Karpas-422 (cell line): ENCODE results near the gene CUL5. TPM values are rescaled to one million over a fixed set of nuclear protein-coding genes. Genes with fewer than 3 reads are reported as not detected.
A peak's percentile ranks its signal among the peaks of the same experiment; 100 is the strongest.

Source experiments
- DNase-seq: peaks from one replicate; pipeline ENCODE4 v3.0.0-alpha.2; 2015
- H2AFZ ChIP-seq: fragments of 200-600 bp; sonication (generic); 2 replicates; pipeline ENCODE4 v1.6.1; 2014; ENCODE audit warnings: antibody characterized with exemption, low read length, mixed read lengths
- H3K27ac ChIP-seq: fragments of 200-600 bp; sonication (generic); 2 replicates; pipeline ENCODE4 v1.5.1; 2014; ENCODE audit warnings: mild to moderate bottlenecking, low read length, moderate library complexity
- H3K27me3 ChIP-seq: fragments of 200-600 bp; sonication (generic); 2 replicates; pipeline ENCODE4 v1.6.1; 2014; ENCODE audit warnings: low read length, mixed read lengths
- H3K36me3 ChIP-seq: fragments of 200-600 bp; sonication (generic); 2 replicates; pipeline ENCODE4 v1.6.1; 2014; ENCODE audit warnings: low read length, mixed read lengths; ENCODE audit not compliant: insufficient read depth
- H3K4me1 ChIP-seq: fragments of 200-600 bp; sonication (generic); 2 replicates; pipeline ENCODE4 v1.6.1; 2014; ENCODE audit warnings: mild to moderate bottlenecking, low read length, mixed read lengths
- H3K4me2 ChIP-seq: fragments of 200-600 bp; sonication (generic); 2 replicates; pipeline ENCODE4 v1.6.1; 2014; ENCODE audit warnings: low read length, low read depth, mild to moderate bottlenecking; ENCODE audit not compliant: poor library complexity, severe bottlenecking
- H3K4me3 ChIP-seq: fragments of 200-600 bp; sonication (generic); 2 replicates; pipeline ENCODE4 v1.5.1; 2014; ENCODE audit warnings: mild to moderate bottlenecking, antibody characterized with exemption, low read length, mixed read lengths
- H3K79me2 ChIP-seq: fragments of 200-600 bp; sonication (generic); 2 replicates; pipeline ENCODE4 v1.6.1; 2014; ENCODE audit warnings: mild to moderate bottlenecking, low read length, mixed read lengths
- H3K9ac ChIP-seq: fragments of 200-600 bp; sonication (generic); 2 replicates; pipeline ENCODE4 v1.6.0; 2014; ENCODE audit warnings: low read length
- H3K9me2 ChIP-seq: fragments of 200-600 bp; sonication (generic), shearing (Covaris generic); replicated peaks from 2 replicates; pipeline ENCODE4 v1.6.0; 2014; ENCODE audit warnings: mild to moderate bottlenecking, low read length, moderate library complexity; ENCODE audit not compliant: insufficient read depth
- H3K9me3 ChIP-seq: fragments of 300-700, 200-600 bp; sonication (generic); 2 replicates; pipeline ENCODE4 v1.6.1; 2014; ENCODE audit warnings: low read length, mixed read lengths
- H4K20me1 ChIP-seq: fragments of 200-600 bp; sonication (generic); 2 replicates; pipeline ENCODE4 v1.6.1; 2014; ENCODE audit warnings: mild to moderate bottlenecking, antibody characterized with exemption, low read length, low read depth; ENCODE audit not compliant: insufficient read depth
- total RNA-seq: library from RNA; depleted of rRNA; stranded (reverse); fragments of >200 nt; shearing (Covaris generic); gene quantifications from 2 replicates; pipeline ENCODE4 v1.2.3, GENCODE V29; 2014; ENCODE audit warnings: low replicate concordance; rRNA removed

The CUL5 gene
- 35.2 and 79.9 TPM in 2 replicates for total RNA-seq

DNA sequence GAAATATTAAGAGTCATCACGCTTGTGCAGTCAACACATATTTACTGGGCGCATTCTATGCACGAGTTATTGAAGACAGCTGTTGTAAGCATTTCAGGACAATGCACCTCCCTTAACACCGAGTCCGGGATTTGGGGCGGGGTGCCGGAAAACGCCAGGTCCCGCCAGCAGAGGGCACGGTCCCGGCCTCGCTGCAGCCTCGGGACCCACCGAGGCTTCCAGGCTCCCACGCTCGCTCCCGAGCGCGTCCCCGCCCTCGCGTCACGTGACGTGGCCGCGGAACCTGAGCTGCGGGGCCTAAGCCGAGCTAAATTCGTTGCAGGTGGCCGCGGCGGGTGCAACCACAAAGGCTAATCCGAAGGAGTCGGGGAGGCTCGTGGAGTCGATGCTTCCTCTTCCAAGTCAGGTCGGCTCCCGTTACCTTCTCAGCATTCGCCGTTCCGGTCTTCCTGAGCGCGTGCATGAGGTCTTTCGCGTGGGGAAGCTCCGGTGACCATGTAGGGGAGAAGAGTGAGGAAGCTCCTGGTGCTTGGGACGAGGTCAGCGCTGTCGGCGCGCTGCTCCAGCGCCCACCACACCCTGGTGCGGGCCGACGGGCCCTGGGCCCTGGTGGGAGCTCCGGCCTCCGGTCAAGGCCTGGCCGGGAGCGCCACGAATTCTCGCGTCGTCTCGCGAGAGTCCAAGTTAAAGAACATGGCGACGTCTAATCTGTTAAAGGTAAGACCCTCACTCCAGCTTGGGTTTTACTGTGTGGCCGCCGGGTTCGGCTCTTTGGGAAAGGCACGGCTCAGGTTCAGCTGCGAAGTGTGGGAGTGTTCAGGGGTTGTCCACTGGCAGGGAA, at the start of gene CUL5:
CUL5 (plus strand) TSS at position 243 of the 841 bp plus-strand sequence; CDS start at position 694, 451 bp downstream.
- peaks cover 43% of the 10 kb centered on the region for H3K4me1 ChIP-seq
- DNase-seq: peak; percentile 100
- no peaks in the 10 kb centered on the region for H3K9me2 ChIP-seq
- H3K9ac ChIP-seq: peak within 1 kb of the TSS; percentile 92
- no peaks in the 10 kb centered on the region for H3K9me3 ChIP-seq
- H3K27ac ChIP-seq: peak within 1 kb of the TSS; percentile 79
- H4K20me1 ChIP-seq: peaks cover 19% of the 10 kb centered on the region; the same call in 1 of the 2 replicates
- H3K4me3 ChIP-seq: peak within 1 kb of the TSS; percentile 74
- H3K4me2 ChIP-seq: peak within 1 kb of the TSS; percentile 81
- H3K36me3 ChIP-seq: peaks cover 9% of the 10 kb centered on the region; the same call in 1 of the 2 replicates
- H3K27me3 ChIP-seq: no peaks in the 10 kb centered on the region
- H2AFZ ChIP-seq: peak within 1 kb of the TSS; percentile 96
- H3K79me2 ChIP-seq: peaks cover 52% of the 10 kb centered on the region

DNA sequence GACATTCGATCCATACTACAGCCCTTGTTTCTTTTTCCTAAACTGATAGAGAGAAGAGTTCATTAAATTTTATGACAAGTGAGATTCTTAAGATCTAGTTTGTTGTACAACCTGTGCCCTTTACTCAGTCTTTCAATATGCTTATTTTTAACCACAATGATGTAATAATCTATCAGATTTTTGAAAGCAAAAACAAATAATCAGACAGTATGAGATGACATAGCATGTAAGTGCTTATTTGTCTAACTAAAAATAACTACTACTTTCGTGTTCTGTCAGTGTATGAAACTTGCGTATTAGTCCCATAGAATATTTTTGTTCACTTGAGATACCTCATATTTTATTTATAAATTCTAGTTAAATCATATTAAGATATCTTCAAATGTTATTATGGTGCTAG, 47.2 kb upstream of the CUL5 start:
- Histone ChIP-seq H3K9me3 (no peaks in the 10 kb centered on the region), H3K79me2 (peaks cover 85% of the 10 kb centered on the region), H3K4me2 (no peak overlapping the region), H3K4me3 (no peak overlapping the region), H4K20me1 (no peaks in the 10 kb centered on the region), H3K27ac (no peak overlapping the region), H3K9me2 (no peaks in the 10 kb centered on the region), H3K36me3 (peaks cover 11% of the 10 kb centered on the region; the same call in 1 of the 2 replicates), H3K4me1 (no peaks in the 10 kb centered on the region), H2AFZ (no peak overlapping the region), H3K9ac (no peak overlapping the region), H3K27me3 (no peaks in the 10 kb centered on the region)
- DNase-seq: no peak

DNA sequence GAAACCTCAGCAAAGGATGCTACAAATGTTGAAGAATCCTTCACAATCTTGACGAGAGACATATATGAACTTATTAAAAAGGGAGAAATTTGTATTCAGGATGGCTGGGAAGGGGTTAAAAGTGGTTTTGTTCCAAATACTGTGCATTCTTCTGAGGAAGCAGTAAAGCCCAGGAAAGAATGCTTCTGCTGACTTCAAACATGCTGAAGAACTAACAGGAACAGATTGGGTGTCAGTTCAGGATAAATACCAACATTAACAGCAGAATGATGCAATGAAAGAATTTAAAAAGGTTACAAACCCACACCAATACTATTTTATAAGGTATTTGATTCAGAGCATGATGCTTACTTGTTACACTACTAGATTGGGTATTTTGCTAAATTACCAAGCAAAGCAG, 46.5 kb upstream of the CUL5 start:
- Histone ChIP-seq H3K9ac (no peak overlapping the region), H4K20me1 (no peaks in the 10 kb centered on the region), H3K9me2 (no peaks in the 10 kb centered on the region), H3K4me1 (no peaks in the 10 kb centered on the region), H3K27ac (no peak overlapping the region), H3K9me3 (no peaks in the 10 kb centered on the region), H2AFZ (no peak overlapping the region), H3K4me3 (no peak overlapping the region), H3K27me3 (no peaks in the 10 kb centered on the region), H3K36me3 (peaks cover 11% of the 10 kb centered on the region; the same call in 1 of the 2 replicates), H3K4me2 (no peak overlapping the region), H3K79me2 (peaks cover 78% of the 10 kb centered on the region)
- DNase-seq: no peak

DNA sequence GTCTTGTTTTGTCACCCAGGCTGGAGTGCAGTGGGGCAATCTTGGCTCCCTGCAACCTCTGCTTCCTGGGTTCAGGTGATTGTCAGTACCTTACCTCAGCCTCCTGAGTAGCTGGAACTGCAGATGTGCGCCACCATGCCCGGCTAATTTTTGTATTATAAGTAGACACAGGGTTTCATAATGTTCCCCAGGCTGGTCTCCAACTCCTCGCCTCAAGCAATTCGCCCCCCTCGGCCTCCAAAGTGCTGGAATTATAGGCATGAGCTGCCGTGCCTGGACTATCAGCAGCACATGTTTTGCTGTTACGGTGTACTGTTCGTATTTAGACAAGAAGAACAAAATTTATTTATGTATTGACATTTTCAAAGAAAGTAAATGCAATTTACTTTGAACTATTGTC, 45.6 kb upstream of the CUL5 start:
- Histone ChIP-seq H3K9ac (no peak overlapping the region), H2AFZ (no peak overlapping the region), H3K4me2 (no peak overlapping the region), H3K36me3 (peaks cover 11% of the 10 kb centered on the region; the same call in 1 of the 2 replicates), H3K79me2 (peaks cover 68% of the 10 kb centered on the region), H3K27me3 (no peaks in the 10 kb centered on the region), H3K4me3 (no peak overlapping the region), H3K27ac (no peak overlapping the region), H3K9me3 (no peaks in the 10 kb centered on the region), H3K9me2 (no peaks in the 10 kb centered on the region), H4K20me1 (no peaks in the 10 kb centered on the region), H3K4me1 (no peaks in the 10 kb centered on the region)
- DNase-seq: no peak

DNA sequence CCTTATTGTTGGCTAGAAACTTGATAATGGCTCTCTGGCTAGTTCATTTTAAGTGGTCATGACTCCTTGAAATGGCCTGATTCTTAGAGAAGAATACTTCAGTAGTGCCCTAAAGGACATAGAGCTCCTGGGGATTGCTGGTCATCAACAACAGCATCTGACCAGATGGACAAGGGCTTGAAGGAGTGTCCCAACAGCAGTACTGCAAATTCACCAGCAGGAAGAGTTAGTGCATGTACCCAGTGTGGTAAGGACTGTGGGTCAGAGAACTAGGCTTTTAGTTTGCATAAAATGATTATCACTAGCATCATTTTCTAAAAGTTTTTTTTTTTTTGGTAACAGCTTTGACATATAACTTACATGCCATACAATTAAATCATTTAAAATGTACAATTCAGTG, 39.5 kb upstream of the CUL5 start:
- Histone ChIP-seq H3K4me1 (no peaks in the 10 kb centered on the region), H3K9me2 (no peaks in the 10 kb centered on the region), H3K36me3 (no peaks in the 10 kb centered on the region; the same call in 1 of the 2 replicates), H3K27ac (no peak overlapping the region), H2AFZ (no peak overlapping the region), H3K9ac (no peak overlapping the region), H3K27me3 (no peaks in the 10 kb centered on the region), H4K20me1 (no peaks in the 10 kb centered on the region), H3K4me2 (no peak overlapping the region), H3K9me3 (no peaks in the 10 kb centered on the region), H3K79me2 (peaks cover 12% of the 10 kb centered on the region), H3K4me3 (no peak overlapping the region)
- DNase-seq: no peak

- no peak overlapping the region for H2AFZ ChIP-seq
- no peaks in the 10 kb centered on the region for H3K4me1 ChIP-seq
- no peak overlapping the region for H3K4me3 ChIP-seq
- no peaks in the 10 kb centered on the region for H3K27me3 ChIP-seq
- H3K9me2 ChIP-seq: no peaks in the 10 kb centered on the region
- no peak overlapping the region for H3K4me2 ChIP-seq
- no peaks in the 10 kb centered on the region for H4K20me1 ChIP-seq
- no peaks in the 10 kb centered on the region for H3K9me3 ChIP-seq
- DNase-seq: no peak
- H3K27ac ChIP-seq: no peak overlapping the region
- H3K36me3 ChIP-seq: no peaks in the 10 kb centered on the region; the same call in 1 of the 2 replicates
- no peak overlapping the region for H3K9ac ChIP-seq
- peaks cover 5% of the 10 kb centered on the region; the same call in 1 of the 2 replicates for H3K79me2 ChIP-seq
Observed at GRCh38 chr11:107970049-107970448, 38.6 kb upstream of the CUL5 start.

DNA sequence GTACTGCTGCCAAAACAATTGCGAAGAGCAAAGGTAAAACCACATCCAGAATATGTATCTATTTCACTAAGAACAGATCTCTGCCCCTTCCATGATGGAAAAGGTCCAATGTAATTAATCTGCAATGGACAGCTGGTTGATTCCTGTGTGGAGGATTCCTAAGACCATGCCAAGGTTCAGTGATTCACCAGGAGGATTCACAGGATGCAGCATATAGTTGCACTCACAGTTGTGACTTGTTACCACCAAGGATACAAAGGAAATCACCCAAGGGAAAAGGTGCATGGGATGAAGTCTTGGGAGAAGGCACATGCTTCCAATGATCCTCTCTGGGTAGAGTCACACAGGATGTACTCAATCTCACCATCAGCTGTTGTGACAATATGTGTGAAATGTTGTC, 35.1 kb upstream of the CUL5 start:
- no peaks in the 10 kb centered on the region for H3K36me3 ChIP-seq
- H3K9me2 ChIP-seq: no peaks in the 10 kb centered on the region
- no peak overlapping the region for H2AFZ ChIP-seq
- H3K79me2 ChIP-seq: no peaks in the 10 kb centered on the region
- H3K9me3 ChIP-seq: no peaks in the 10 kb centered on the region
- no peak for DNase-seq
- H3K4me2 ChIP-seq: no peak overlapping the region
- H3K4me1 ChIP-seq: no peaks in the 10 kb centered on the region
- no peak overlapping the region for H3K9ac ChIP-seq
- no peak overlapping the region for H3K27ac ChIP-seq
- no peaks in the 10 kb centered on the region for H3K27me3 ChIP-seq
- no peaks in the 10 kb centered on the region for H4K20me1 ChIP-seq
- no peak overlapping the region for H3K4me3 ChIP-seq

GRCh38 chr11:107988397-107989158, 20.1 kb upstream of the CUL5 start:
- H3K9me3 ChIP-seq: no peaks in the 10 kb centered on the region
- H3K79me2 ChIP-seq: no peaks in the 10 kb centered on the region
- H3K4me3 ChIP-seq: no peak overlapping the region
- no peak for DNase-seq
- H3K9me2 ChIP-seq: no peaks in the 10 kb centered on the region
- H3K4me1 ChIP-seq: no peaks in the 10 kb centered on the region
- H2AFZ ChIP-seq: no peak overlapping the region
- H3K36me3 ChIP-seq: no peaks in the 10 kb centered on the region
- H4K20me1 ChIP-seq: no peaks in the 10 kb centered on the region
- H3K27ac ChIP-seq: no peak overlapping the region
- no peak overlapping the region for H3K9ac ChIP-seq
- no peak overlapping the region for H3K4me2 ChIP-seq
- H3K27me3 ChIP-seq: no peaks in the 10 kb centered on the region
